Dendritic cell treated with granulocyte-macrophage colony-stimulating factor and Interleukin-4, amounts not matched to agents 40 ng/mL and 50 ng/mL, for 4 days (primary cell): Measurements from ENCODE around the gene CCDC71L.

Experiments used
- H3K27ac Mint-ChIP-seq: one replicate; pipeline ENCODE4 v1.8.0; 2022; ENCODE audit warnings: mild to moderate bottlenecking, mixed read lengths
- H3K27me3 Mint-ChIP-seq: one replicate; pipeline ENCODE4 v1.8.0; 2022; ENCODE audit warnings: mild to moderate bottlenecking, mixed read lengths
- H3K36me3 Mint-ChIP-seq: one replicate; pipeline ENCODE4 v1.8.0; 2022; ENCODE audit warnings: low read depth, mixed read lengths
- H3K4me1 Mint-ChIP-seq: one replicate; pipeline ENCODE4 v1.8.0; 2022; ENCODE audit warnings: low read depth, mixed read lengths
- H3K4me3 Mint-ChIP-seq: one replicate; pipeline ENCODE4 v1.8.0; 2022; ENCODE audit warnings: mild to moderate bottlenecking, moderate library complexity, mixed read lengths
- H3K9me3 Mint-ChIP-seq: one replicate; pipeline ENCODE4 v1.8.0; 2022; ENCODE audit warnings: mixed read lengths
- intact Hi-C: fragments of 100-400 bp; cut with micrococcal nuclease; formaldehyde crosslinking; loops from one replicate; pipeline ENCODE4 v1.15.0; 2022

Gene CCDC71L

DNA sequence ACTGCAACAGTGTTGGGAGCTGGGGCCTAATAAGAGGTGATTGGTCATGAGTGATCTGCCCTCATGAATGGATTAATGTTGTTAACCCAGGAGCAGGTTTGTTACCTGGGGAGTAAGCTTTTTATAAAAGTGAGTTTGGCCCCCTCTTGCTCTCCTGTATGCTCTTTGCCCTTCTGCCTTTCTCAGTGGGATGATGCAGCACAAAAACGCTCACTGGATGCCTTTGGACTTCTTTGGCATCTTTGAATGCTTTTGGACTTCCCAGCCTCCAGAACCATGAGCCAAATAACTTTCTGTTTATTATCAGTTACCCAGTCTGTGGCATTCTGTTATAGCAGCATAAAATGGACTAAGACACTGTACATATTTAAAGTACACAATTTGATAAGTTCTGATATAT is 48.5 kb downstream of the CCDC71L start:
- no peaks in the 10 kb centered on the region for H3K36me3 Mint-ChIP-seq
- H3K4me1 Mint-ChIP-seq = peaks cover 13% of the 10 kb centered on the region
- peaks cover 3% of the 10 kb centered on the region for H3K27me3 Mint-ChIP-seq
- peaks cover 9% of the 10 kb centered on the region for H3K9me3 Mint-ChIP-seq
- intact Hi-C loops = no loop called here
- H3K4me3 Mint-ChIP-seq = no peak overlapping the region
- H3K27ac Mint-ChIP-seq = no peak overlapping the region

DNA sequence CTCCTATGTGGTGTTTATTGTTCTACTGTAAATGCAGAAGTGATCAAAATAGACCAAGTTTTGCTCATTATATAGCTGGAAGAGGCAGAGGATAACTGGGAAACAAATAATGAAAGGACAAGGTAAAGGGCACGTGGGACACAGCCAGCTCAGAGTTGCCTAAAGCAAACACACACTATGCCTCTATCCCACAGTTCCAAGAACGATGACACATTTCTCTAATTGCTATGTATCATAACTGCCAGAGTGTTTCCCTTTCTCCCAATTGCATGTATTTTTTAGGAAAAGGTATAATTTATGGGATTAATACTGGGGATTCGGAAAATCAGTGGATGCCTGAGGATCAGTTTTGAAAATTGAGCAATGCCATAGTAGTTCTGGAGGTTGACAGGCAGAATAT is 49.0 kb downstream of the CCDC71L start:
- Mint-ChIP-seq H3K27ac (no peak overlapping the region), H3K4me3 (no peak overlapping the region), H3K4me1 (peaks cover 13% of the 10 kb centered on the region), H3K36me3 (no peaks in the 10 kb centered on the region), H3K9me3 (peaks cover 9% of the 10 kb centered on the region), H3K27me3 (peaks cover 3% of the 10 kb centered on the region)
- intact Hi-C loops = no loop called here

DNA sequence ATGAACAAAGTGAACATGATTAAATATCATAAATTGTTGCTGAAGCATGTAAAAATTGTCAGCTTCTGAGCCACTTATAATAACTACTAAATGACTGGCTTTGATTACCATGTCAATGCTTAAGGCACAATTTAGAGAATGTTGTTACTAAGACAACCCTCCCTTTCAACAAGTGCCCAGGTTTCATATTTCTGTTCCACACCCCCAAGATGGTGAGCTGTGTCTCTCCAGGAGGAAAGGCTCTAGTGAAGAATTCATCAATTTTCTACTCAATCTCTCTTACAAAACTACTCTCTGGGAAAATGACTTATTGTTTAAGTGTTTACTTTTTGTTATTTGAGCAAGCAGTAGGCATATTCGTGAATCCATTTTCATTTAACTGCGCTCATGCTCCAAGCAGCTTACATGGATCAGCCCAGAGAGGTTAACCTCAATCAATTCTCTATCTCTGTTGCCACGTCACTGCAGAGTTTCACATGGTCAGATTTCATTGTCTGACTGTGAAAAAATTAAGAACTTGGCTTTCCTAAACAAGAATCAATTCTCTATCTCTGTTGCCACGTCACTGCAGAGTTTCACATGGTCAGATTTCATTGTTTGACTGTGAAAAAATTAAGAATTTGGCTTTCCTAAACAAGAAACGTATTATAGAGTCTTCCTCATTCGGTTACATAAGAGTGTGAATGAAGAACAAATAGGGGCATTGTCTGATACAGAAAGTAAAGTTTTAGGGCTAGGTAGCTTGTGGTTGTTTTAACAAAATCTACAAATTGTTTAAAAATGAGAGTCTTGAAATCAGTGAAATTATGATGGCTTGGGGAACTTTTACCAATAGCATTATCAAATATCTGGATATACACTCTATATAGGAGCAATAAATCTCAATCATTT is 49.7 kb downstream of the CCDC71L start:
- Mint-ChIP-seq H3K4me1 (peaks cover 10% of the 10 kb centered on the region), H3K9me3 (peaks cover 9% of the 10 kb centered on the region), H3K27me3 (peaks cover 3% of the 10 kb centered on the region), H3K4me3 (no peak overlapping the region), H3K27ac (no peak overlapping the region), H3K36me3 (no peaks in the 10 kb centered on the region)
- intact Hi-C loops = no loop called here

- Mint-ChIP-seq H3K9me3 (peaks cover 9% of the 10 kb centered on the region), H3K36me3 (no peaks in the 10 kb centered on the region), H3K4me1 (no peaks in the 10 kb centered on the region), H3K4me3 (no peak overlapping the region), H3K27ac (no peak overlapping the region), H3K27me3 (peaks cover 3% of the 10 kb centered on the region)
- intact Hi-C loops = no loop called here
Observed at GRCh38 chr7:106609416-106609815, 51.5 kb downstream of the CCDC71L start.

- Mint-ChIP-seq H3K4me3 (no peak overlapping the region), H3K27me3 (peaks cover 3% of the 10 kb centered on the region), H3K27ac (no peak overlapping the region), H3K4me1 (no peaks in the 10 kb centered on the region), H3K9me3 (peaks cover 9% of the 10 kb centered on the region), H3K36me3 (no peaks in the 10 kb centered on the region)
- intact Hi-C loops = no loop called here
Observed at GRCh38 chr7:106608661-106609060, 52.3 kb downstream of the CCDC71L start.
